BE2C (cell line): ENCODE results near the gene NRG2.

Experiments
- DNase-seq: peaks from one replicate; pipeline ENCODE4 v3.0.0-alpha.2; 2020
- H3K27me3 ChIP-seq: fragments of 250-450 bp; sonication (Bioruptor Pico); 2 replicates; pipeline ENCODE4 v1.5.1; 2020; ENCODE audit warnings: mild to moderate bottlenecking
- H3K36me3 ChIP-seq: fragments of 250-450 bp; sonication (Bioruptor Pico); 2 replicates; pipeline ENCODE4 v1.5.1; 2020; ENCODE audit warnings: mild to moderate bottlenecking
- H3K4me1 ChIP-seq: fragments of 250-450 bp; sonication (Bioruptor Pico); 2 replicates; pipeline ENCODE4 v1.5.1; 2020
- H3K4me3 ChIP-seq: 2 replicates; pipeline ENCODE4 v1.5.1; 2011; ENCODE audit warnings: low read depth, low read length
- H3K9me3 ChIP-seq: fragments of 250-450 bp; sonication (Bioruptor Pico); 2 replicates; pipeline ENCODE4 v1.5.1; 2020
- CTCF ChIP-seq: IDR thresholded peaks from 2 replicates; pipeline ENCODE4 v1.5.1; 2012; ENCODE audit warnings: mild to moderate bottlenecking, low read depth, low read length

The NRG2 gene

GRCh38 chr5:139851558-139851957 is 191.5 kb downstream of the NRG2 start:
- no peaks in the 10 kb centered on the region for H3K27me3 ChIP-seq
- no peaks in the 10 kb centered on the region for H3K9me3 ChIP-seq
- no peak overlapping the region for H3K4me3 ChIP-seq
- no peak for DNase-seq
- H3K36me3 ChIP-seq, result peaks cover 14% of the 10 kb centered on the region
- H3K4me1 ChIP-seq, result peaks cover 5% of the 10 kb centered on the region
- TF ChIP-seq CTCF, result no peak

- Histone ChIP-seq H3K4me1 (peaks cover 5% of the 10 kb centered on the region), H3K4me3 (no peak overlapping the region), H3K27me3 (no peaks in the 10 kb centered on the region), H3K9me3 (no peaks in the 10 kb centered on the region), H3K36me3 (peaks cover 14% of the 10 kb centered on the region)
- TF ChIP-seq CTCF, result no peak
- peak; percentile 1 for DNase-seq
These were observed 192.6 kb downstream of the NRG2 start for GRCh38 chr5:139850423-139851016.

- Histone ChIP-seq H3K4me3 (no peak overlapping the region), H3K27me3 (no peaks in the 10 kb centered on the region), H3K4me1 (peaks cover 5% of the 10 kb centered on the region), H3K36me3 (peaks cover 14% of the 10 kb centered on the region), H3K9me3 (no peaks in the 10 kb centered on the region)
- DNase-seq, result peak; percentile 1
- TF ChIP-seq CTCF, result no peak
These were observed 193.2 kb downstream of the NRG2 start for GRCh38 chr5:139849942-139850341.

- Histone ChIP-seq H3K27me3 (no peaks in the 10 kb centered on the region), H3K4me3 (no peak overlapping the region), H3K9me3 (no peaks in the 10 kb centered on the region), H3K4me1 (peaks cover 5% of the 10 kb centered on the region), H3K36me3 (peaks cover 14% of the 10 kb centered on the region)
- DNase-seq, result no peak
- TF ChIP-seq CTCF, result no peak
These were observed 193.6 kb downstream of the NRG2 start for GRCh38 chr5:139849501-139849900.

- no peak for DNase-seq
These were observed 194.5 kb downstream of the NRG2 start for GRCh38 chr5:139848508-139849100.

More at GRCh38 chr5:139848508-139849100, 194.5 kb downstream of the NRG2 start:
- no peaks in the 10 kb centered on the region for H3K9me3 ChIP-seq
- H3K4me1 ChIP-seq, result peaks cover 5% of the 10 kb centered on the region
- no peaks in the 10 kb centered on the region for H3K27me3 ChIP-seq
- H3K4me3 ChIP-seq, result no peak overlapping the region
- peaks cover 14% of the 10 kb centered on the region for H3K36me3 ChIP-seq
- no peak for TF ChIP-seq CTCF
